Kidney (tissue), 22 donors: ENCODE results near the gene GADD45G. TPM values are rescaled to one million over a fixed set of nuclear protein-coding genes. Genes with fewer than 3 reads are reported as not detected.

Source experiments
- DNase-seq, 5 donors: peaks; one replicate each; pipeline ENCODE4 v3.0.0-alpha.2; 2013 to 2020
- FAIRE-seq: peaks from 2 replicates; lab custom pipeline; 2012; peaks lifted over from hg19 to GRCh38; lab: Jason Lieb, UNC
- H3K27ac ChIP-seq, 2 donors: one replicate each; pipeline ENCODE4 v1.7.0; 2013; ENCODE audit warnings: low read depth in 2 of 2, low read length in 2 of 2, inconsistent platforms in 1 of 2
- H3K27me3 ChIP-seq: one replicate; pipeline ENCODE4 v1.7.1; 2013; ENCODE audit warnings: low read length, inconsistent platforms; ENCODE audit not compliant: control insufficient read depth, insufficient read depth
- H3K36me3 ChIP-seq, 3 donors: one replicate each; pipeline versions ENCODE4 v1.7.0 to v1.7.1; 2013; ENCODE audit warnings: low read length in 3 of 3, control low read depth in 1 of 3, inconsistent platforms in 1 of 3; ENCODE audit not compliant: insufficient read depth in 3 of 3, control insufficient read depth in 2 of 3
- H3K4me1 ChIP-seq, 3 donors: one replicate each; pipeline versions ENCODE4 v1.7.0 to v1.7.1; 2013; ENCODE audit warnings: low read length in 3 of 3, inconsistent platforms in 1 of 3, low read depth in 1 of 3; ENCODE audit not compliant: control insufficient read depth in 2 of 3, insufficient read depth in 2 of 3
- H3K4me3 ChIP-seq, 3 donors: one replicate each; pipeline versions ENCODE4 v1.7.0 to v1.8.1; 2013; ENCODE audit warnings: low read length in 3 of 3, control low read depth in 1 of 3, inconsistent platforms in 1 of 3
- H3K9ac ChIP-seq, 3 donors: one replicate each; pipeline versions ENCODE4 v1.7.0 to v1.7.1; 2013; ENCODE audit warnings: low read length in 3 of 3, control low read depth in 1 of 3, inconsistent platforms in 1 of 3
- H3K9me3 ChIP-seq, 3 donors: one replicate each; pipeline versions ENCODE4 v1.7.0 to v1.7.1; 2013; ENCODE audit warnings: low read length in 3 of 3, control low read depth in 1 of 3, inconsistent platforms in 1 of 3; ENCODE audit not compliant: control insufficient read depth in 2 of 3, insufficient read depth in 1 of 3
- CTCF ChIP-seq: IDR thresholded peaks from 3 replicates; pipeline ENCODE4 v1.5.1; 2012; ENCODE audit warnings: mild to moderate bottlenecking, moderate library complexity, borderline replicate concordance; ENCODE audit not compliant: insufficient read depth; ENCODE audit errors: extremely low read depth
- intact Hi-C: fragments of 100-400 bp; cut with DNase I; formaldehyde crosslinking; loops from one replicate; pipeline ENCODE4 v1.11.1; 2022
- long read RNA-seq, 10 donors: library from polyadenylated mRNA in 1 of 10; unstranded in 1 of 10; transcript quantifications; one replicate each; pipeline ENCODE4 v2.0.0 and lab custom pipeline, GENCODE V29; 2021 to 2026
- polyA plus RNA-seq: library from polyadenylated mRNA; stranded (reverse); fragments of 350-450 nt; fragmentation: Illumina TruSeq; extraction: RNeasy Lipid Tissue Mini Kit (QIAGEN cat#74804); gene quantifications from one replicate; pipeline ENCODE4 v1.2.3, GENCODE V29; 2014; ENCODE audit warnings: low read depth, low replicate concordance; ENCODE audit not compliant: insufficient read depth
- total RNA-seq: library from RNA; stranded (reverse); fragmentation: NEBNext Ultra II Directional; extraction: Animal tissue kit (Norgen Biotek cat#: 25700); gene quantifications from one replicate; pipeline ENCODE4 v1.2.1, GENCODE V29; 2021
- donor health status: control.
- donor health status: control.
- donor health status: control.
- donor health status: control.
- donor health status: control.
- donor health status: DM: yes; HTN: yes; CAD: no.
- donor health status: Normal renal cell carcinoma (clear cell type).

Gene GADD45G, protein sequence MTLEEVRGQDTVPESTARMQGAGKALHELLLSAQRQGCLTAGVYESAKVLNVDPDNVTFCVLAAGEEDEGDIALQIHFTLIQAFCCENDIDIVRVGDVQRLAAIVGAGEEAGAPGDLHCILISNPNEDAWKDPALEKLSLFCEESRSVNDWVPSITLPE
- total RNA-seq (7.3 TPM), polyA plus RNA-seq (48.4 TPM)
- long read RNA-seq, donor 1, partial matches to known transcripts: 0 of 1 reads
- long read RNA-seq, donor 1, other reads (novel, unspliced or antisense): 0 of 1 reads
- long read RNA-seq, donor 2, partial matches to known transcripts: 0 of 3 reads
- long read RNA-seq, donor 2, other reads (novel, unspliced or antisense): 0 of 3 reads
- long read RNA-seq, donor 3, partial matches to known transcripts: 0 of 1 reads
- long read RNA-seq, donor 3, other reads (novel, unspliced or antisense): 0 of 1 reads
- long read RNA-seq, donor 4, partial matches to known transcripts: 0 of 2 reads
- long read RNA-seq, donor 4, other reads (novel, unspliced or antisense): 0 of 2 reads
- long read RNA-seq, donor 5: 0 reads
- long read RNA-seq, donor 6, partial matches to known transcripts: 0 of 2 reads
- long read RNA-seq, donor 6, other reads (novel, unspliced or antisense): 0 of 2 reads
- long read RNA-seq, donor 7, transcript GADD45G-201 (4 exons, 1,065 nt): major isoform, 8 of 12 reads
- long read RNA-seq, donor 7, partial matches to known transcripts: 0 of 12 reads
- long read RNA-seq, donor 7, other reads (novel, unspliced or antisense): 4 of 12 reads
- long read RNA-seq, donor 8, partial matches to known transcripts: 0 of 5 reads
- long read RNA-seq, donor 8, other reads (novel, unspliced or antisense): 0 of 5 reads
- long read RNA-seq, donor 9: 0 reads
- long read RNA-seq, donor 10, partial matches to known transcripts: 0 of 2 reads
- long read RNA-seq, donor 10, other reads (novel, unspliced or antisense): 0 of 2 reads

GRCh38 chr9:89604729-89605464, at the start of gene GADD45G:
Gene GADD45G (plus strand): TSS chr9:89605012. CDS start chr9:89605122, 110 bp downstream.
- Histone ChIP-seq H3K27ac (peak within 1 kb of the TSS; percentile 85 to 88), H3K4me3 (peak within 1 kb of the TSS; percentile 60 to 73 (median 68)), H3K9me3 (no peaks in the 10 kb centered on the region), H3K4me1 (peaks cover 0 to 19% (median 15%) of the 10 kb centered on the region in 3 donors), H3K27me3 (no peaks in the 10 kb centered on the region), H3K9ac (peak within 1 kb of the TSS; percentile 22 to 79 (median 26)), H3K36me3 (no peaks in the 10 kb centered on the region)
- intact Hi-C loops: no loop called here
- FAIRE-seq (peak; percentile 17), DNase-seq (peak; percentile 84 to 95 (median 91))
- peak; percentile 17 for TF ChIP-seq CTCF

GRCh38 chr9:89555036-89555415, 49.8 kb upstream of the GADD45G start:
- DNase-seq (no peak), FAIRE-seq (no peak)
- Histone ChIP-seq H3K4me3 (peak overlapping the region in 1 of 3 donors; percentile 23), H3K27me3 (no peaks in the 10 kb centered on the region), H3K9ac (no peak overlapping the region), H3K27ac (peak overlapping the region; percentile 64 to 74), H3K9me3 (no peaks in the 10 kb centered on the region), H3K36me3 (no peaks in the 10 kb centered on the region), H3K4me1 (peaks cover 0 to 40% (median 39%) of the 10 kb centered on the region in 3 donors)
- no peak for TF ChIP-seq CTCF
- intact Hi-C loops: no loop called here

DNA sequence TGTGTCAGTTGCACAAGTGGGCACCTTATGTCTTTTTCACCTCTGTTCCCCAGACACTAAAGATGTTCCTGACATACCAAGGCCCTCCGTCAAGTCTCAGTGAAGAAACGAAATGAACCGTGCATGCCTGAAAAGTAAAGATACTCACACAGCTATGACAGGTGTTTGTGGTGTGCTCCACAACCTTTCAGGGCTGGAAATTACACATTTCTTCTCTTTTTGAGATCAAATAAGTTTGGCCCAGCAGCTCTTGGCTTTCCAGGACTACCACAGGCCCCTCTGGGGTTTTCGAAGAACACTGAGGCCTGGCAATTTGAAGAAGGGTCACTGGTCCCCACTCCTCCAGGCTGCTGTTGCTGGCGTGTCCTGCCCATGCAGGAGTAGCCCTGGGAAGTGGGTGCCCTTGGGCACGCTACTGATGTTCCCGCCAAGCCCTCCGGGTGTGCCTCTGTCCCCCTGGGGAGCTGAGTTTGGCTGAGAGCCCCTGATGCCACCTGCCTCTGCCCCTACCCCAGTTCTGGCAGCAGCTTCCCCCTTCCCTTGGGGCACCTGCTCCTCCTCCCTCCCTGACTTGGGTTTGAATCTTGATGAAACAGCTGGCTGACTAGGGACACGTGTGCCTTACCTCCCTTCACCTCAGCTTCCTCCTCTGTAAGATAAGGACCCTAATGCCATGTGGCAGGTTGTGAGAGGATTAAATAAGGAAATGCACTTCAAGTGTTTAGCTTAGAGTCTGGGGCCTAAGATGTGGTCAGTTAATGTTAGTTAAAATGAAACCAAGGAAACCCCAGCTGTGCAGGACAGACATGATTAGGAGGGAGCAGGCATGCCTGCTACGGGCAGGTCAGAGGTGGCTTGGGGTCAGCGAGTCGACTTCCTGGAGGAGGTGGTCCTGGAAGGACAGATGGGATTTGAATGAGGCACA, 49.1 kb upstream of the GADD45G start:
- H3K4me1 ChIP-seq: peaks cover 0 to 39% (median 39%) of the 10 kb centered on the region in 3 donors
- no peak for FAIRE-seq
- intact Hi-C loops: no loop called here
- no peaks in the 10 kb centered on the region for H3K27me3 ChIP-seq
- peak overlapping the region; percentile 64 to 74 for H3K27ac ChIP-seq
- H3K9me3 ChIP-seq: no peaks in the 10 kb centered on the region
- DNase-seq: peak in 1 of 5 donors; percentile 38
- H3K9ac ChIP-seq: no peak overlapping the region
- no peaks in the 10 kb centered on the region for H3K36me3 ChIP-seq
- H3K4me3 ChIP-seq: peak overlapping the region in 1 of 3 donors; percentile 23
- TF ChIP-seq CTCF: no peak
